ENCODE results near the gene BAK1. TPM values are rescaled to one million over a fixed set of nuclear protein-coding genes. Genes with fewer than 3 reads are reported as not detected.

Gene BAK1
- polyA plus RNA-seq, 1 donor from 2014 or later: 15.4 TPM

- TF ChIP-seq REST (IDR thresholded peaks at IDR 0.05; ENCODE audit: borderline replicate concordance) (no peak), CTCF (IDR thresholded peaks at IDR 0.05; ENCODE audit: poor library complexity, severe bottlenecking) (no peak), SMC3 (conservative IDR thresholded peaks at IDR 0.05; ENCODE audit: poor library complexity) (no peak), EP300 (conservative IDR thresholded peaks at IDR 0.05; ENCODE audit: poor library complexity, severe bottlenecking) (no peak), EZH2 (IDR thresholded peaks at IDR 0.05; ENCODE audit: borderline replicate concordance, insufficient read depth, low read length, poor library complexity, severe bottlenecking) (no peak), MXI1 (conservative IDR thresholded peaks at IDR 0.05; ENCODE audit: poor library complexity, severe bottlenecking) (no peak), TAF1 (IDR thresholded peaks at IDR 0.05; ENCODE audit: low read depth) (no peak), RAD21 (conservative IDR thresholded peaks at IDR 0.05) (no peak), POLR2AphosphoS5 (IDR thresholded peaks at IDR 0.05) (no peak)
- Histone ChIP-seq H3F3A (ENCODE audit: insufficient read depth, low read length, poor library complexity, severe bottlenecking) (no peaks in the 10 kb centered on the region), H3K9me3 (ENCODE audit: low read length) (no peaks in the 10 kb centered on the region), H3K27ac (ENCODE audit: low read length) (no peak overlapping the region), H3K9me2 (ENCODE audit: insufficient read depth, low read length) (no peaks in the 10 kb centered on the region), H3K4me3 (ENCODE audit: low read length) (no peak overlapping the region), H2AFZ (ENCODE audit: low read depth, low read length) (no peak overlapping the region), H3K9ac (ENCODE audit: low read length) (no peak overlapping the region), H3K27me3 (ENCODE audit: insufficient read depth, low read depth, low read length) (no peaks in the 10 kb centered on the region), H3K79me2 (replicated peaks; ENCODE audit: insufficient read depth, low read length) (no peaks in the 10 kb centered on the region), H3K36me3 (ENCODE audit: insufficient read depth, low read length) (no peaks in the 10 kb centered on the region), H4K20me1 (ENCODE audit: insufficient read depth) (no peaks in the 10 kb centered on the region), H3K4me2 (ENCODE audit: low read length) (no peak overlapping the region)
Observed at GRCh38 chr6:33567836-33568235, 12.2 kb downstream of the BAK1 start.

- H3K36me3 ChIP-seq (ENCODE audit: insufficient read depth, low read length): no peaks in the 10 kb centered on the region
- no peaks in the 10 kb centered on the region for H4K20me1 ChIP-seq (ENCODE audit: insufficient read depth)
- H3K9me2 ChIP-seq (ENCODE audit: insufficient read depth, low read length): no peaks in the 10 kb centered on the region
- H3K9ac ChIP-seq (ENCODE audit: low read length): no peak overlapping the region
- no peak overlapping the region for H2AFZ ChIP-seq (ENCODE audit: low read depth, low read length)
- H3K4me2 ChIP-seq (ENCODE audit: low read length): no peak overlapping the region
- no peak overlapping the region for H3K27ac ChIP-seq (ENCODE audit: low read length)
- no peaks in the 10 kb centered on the region for H3K79me2 ChIP-seq (replicated peaks; ENCODE audit: insufficient read depth, low read length)
- no peaks in the 10 kb centered on the region for H3F3A ChIP-seq (ENCODE audit: insufficient read depth, low read length, poor library complexity, severe bottlenecking)
- H3K27me3 ChIP-seq (ENCODE audit: insufficient read depth, low read depth, low read length): no peaks in the 10 kb centered on the region
- H3K4me3 ChIP-seq (ENCODE audit: low read length): no peak overlapping the region
- TF ChIP-seq POLR2AphosphoS5 (IDR thresholded peaks at IDR 0.05) (no peak), EP300 (conservative IDR thresholded peaks at IDR 0.05; ENCODE audit: poor library complexity, severe bottlenecking) (no peak), TAF1 (IDR thresholded peaks at IDR 0.05; ENCODE audit: low read depth) (no peak), REST (IDR thresholded peaks at IDR 0.05; ENCODE audit: borderline replicate concordance) (no peak)
- H3K9me3 ChIP-seq (ENCODE audit: low read length): no peaks in the 10 kb centered on the region
Observed at GRCh38 chr6:33566182-33567084, 13.6 kb downstream of the BAK1 start.

Measured in neural cell (in vitro differentiated cells).